Activated effector memory CD4-positive, alpha-beta T cell treated with Interleukin-2 at 50 U/mL for 16 hours (primary cell): ENCODE data around the gene GP5.

ENCODE experiments used
- DNase-seq: peaks from one replicate; pipeline ENCODE4 v3.0.0-alpha.2; 2020

GP5 gene, protein sequence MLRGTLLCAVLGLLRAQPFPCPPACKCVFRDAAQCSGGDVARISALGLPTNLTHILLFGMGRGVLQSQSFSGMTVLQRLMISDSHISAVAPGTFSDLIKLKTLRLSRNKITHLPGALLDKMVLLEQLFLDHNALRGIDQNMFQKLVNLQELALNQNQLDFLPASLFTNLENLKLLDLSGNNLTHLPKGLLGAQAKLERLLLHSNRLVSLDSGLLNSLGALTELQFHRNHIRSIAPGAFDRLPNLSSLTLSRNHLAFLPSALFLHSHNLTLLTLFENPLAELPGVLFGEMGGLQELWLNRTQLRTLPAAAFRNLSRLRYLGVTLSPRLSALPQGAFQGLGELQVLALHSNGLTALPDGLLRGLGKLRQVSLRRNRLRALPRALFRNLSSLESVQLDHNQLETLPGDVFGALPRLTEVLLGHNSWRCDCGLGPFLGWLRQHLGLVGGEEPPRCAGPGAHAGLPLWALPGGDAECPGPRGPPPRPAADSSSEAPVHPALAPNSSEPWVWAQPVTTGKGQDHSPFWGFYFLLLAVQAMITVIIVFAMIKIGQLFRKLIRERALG

GRCh38 chr3:194399166-194399565 is at the start of gene GP5:
TSS of gene GP5 (minus strand) at chr3:194399266. CDS start at chr3:194398282, 984 bp downstream.
- DNase-seq, result no peak

DNA sequence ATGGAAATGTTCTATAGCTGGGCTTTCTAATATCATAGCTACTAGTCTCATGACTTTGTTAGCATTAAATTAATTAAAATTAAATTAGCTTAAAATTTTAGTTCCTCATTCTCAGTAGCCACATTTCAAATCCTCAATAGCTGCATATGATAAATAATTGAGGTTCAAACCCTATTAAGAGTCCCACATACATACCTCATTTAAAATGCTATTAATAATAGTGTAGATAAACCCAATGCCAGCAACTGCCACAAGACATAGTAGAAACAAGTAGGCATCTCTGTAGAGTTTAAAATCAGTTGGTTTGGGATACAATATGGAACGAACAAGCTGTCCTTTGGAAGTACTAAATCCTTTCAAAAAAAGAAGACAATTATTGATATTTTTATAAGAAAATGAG is 48.6 kb upstream of the GP5 start:
- no peak for DNase-seq

DNA sequence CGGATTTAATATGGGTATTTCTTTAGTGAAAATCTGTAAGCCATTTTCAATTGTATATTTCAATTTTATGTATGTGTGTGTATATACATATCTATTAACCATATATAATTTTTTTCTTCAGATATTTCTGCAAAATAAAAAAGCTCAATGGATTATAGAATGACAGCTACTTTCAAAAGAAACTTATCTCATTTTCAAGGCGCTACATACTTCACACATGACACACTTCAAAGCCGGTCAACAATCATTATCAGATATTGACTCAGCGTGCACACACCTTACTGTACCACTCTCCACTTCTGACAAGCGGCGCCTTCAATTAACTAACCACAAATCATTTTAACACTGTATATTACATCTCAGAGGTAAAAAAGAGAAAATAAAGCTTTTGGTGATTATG is 48.1 kb upstream of the GP5 start:
- DNase-seq, result no peak

DNA sequence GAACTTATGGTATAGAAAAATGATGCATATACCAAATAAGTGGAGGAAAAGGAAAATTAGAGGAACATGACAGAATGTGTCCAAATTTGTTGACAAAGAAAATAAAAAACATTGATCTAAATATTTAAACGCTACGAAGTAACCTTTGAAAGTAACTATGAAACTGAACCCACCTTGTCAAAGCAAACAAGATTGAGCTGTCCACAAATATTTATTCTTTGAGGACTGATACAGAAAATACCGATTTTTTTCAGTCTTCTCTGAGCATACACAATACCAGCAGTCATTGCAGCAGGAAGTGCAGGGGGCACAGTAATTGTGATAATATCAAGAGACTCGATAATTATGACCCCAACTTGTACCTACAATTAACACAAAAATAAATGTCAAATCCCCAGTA is 47.7 kb upstream of the GP5 start:
- no peak for DNase-seq

DNA sequence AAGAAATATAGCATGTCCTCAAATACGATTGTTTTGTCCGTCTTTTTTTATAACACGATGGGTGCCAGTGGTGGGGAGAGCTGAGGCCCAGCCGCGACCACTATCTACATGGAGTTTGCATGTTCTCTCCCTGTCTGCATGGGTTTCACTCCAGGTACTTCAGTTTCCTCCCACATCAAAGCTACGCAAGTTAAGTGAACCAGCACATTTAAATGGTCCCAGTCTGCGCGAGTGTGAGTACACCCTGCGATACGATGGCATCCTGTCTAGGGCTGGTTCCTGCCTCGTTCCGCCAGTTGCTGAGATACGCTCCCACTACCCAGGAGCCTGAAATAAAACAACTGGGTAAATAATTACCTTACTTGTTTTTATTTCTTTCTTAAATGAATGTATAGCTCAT is 47.1 kb upstream of the GP5 start:
- DNase-seq, result no peak

DNA sequence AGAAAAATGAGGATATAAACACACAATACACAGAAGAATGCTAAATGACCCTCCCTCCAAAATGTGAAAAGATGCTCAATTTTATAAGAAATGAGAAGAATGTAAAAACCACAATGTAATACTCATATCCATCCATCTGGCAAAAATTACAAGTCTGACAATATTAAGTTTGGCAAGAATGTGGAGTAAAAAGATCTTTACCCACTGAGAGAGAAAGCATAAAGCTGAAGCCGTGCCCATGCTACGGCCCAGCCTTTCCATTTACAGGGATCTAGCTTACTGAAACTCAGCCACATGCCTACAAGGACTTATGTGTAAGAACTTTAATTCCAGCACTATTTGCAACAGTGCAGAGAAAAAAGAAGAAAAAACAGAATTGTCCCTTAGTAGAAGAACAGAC is 44.8 kb upstream of the GP5 start:
- DNase-seq, result no peak

DNA sequence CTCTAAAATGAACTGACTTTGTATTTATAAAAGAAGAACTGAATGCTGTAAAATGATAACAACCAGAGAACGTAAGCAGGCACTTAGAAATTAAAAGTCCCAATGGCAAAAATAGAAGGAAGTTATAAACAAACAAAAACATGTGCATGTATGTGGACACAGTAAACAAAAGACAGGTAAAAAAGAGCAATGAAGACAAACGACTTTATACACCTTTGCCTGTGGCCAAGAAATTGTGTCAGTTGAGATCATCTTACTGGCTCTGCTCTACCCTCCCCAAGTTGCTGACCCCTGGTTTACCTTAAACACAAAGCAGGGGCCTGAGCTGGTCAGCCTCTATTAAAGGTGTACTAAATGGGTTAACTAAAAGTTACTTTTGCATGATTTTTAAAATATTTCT is 41.7 kb upstream of the GP5 start:
- no peak for DNase-seq

DNA sequence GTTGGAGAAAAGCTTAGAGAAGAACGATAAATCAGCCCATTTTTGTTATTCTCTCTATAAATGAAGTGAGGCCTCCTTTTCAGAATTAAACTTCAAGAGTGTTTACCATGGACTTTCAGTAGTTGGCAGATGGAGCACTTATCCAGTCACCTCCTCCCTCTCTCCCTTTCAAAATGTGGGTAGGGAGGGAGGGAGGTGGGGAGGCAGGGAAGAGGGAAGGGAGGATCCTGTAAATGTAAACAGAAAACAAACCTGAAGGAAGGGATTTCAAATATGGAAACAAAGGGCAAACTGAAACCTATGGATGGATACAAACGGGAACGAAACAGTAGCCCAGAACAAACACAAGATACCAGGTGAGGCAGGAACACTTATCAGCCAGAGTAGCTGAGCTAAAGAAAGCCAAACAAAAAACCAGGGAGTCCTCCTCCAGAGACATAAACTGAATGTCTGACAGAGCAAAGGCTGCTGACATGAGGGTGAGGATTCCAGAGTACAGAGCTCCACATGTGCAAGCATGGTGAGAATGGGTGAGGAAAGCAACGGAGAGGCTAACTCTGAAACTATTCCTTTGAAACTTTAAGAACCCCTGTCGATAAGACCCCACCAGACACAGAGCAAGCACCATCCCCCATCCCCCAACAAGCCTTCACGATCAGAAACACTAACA is 41.0 kb upstream of the GP5 start:
- DNase-seq, result no peak

- no peak for DNase-seq
Observed at GRCh38 chr3:194434503-194434902, 35.4 kb upstream of the GP5 start.

DNA sequence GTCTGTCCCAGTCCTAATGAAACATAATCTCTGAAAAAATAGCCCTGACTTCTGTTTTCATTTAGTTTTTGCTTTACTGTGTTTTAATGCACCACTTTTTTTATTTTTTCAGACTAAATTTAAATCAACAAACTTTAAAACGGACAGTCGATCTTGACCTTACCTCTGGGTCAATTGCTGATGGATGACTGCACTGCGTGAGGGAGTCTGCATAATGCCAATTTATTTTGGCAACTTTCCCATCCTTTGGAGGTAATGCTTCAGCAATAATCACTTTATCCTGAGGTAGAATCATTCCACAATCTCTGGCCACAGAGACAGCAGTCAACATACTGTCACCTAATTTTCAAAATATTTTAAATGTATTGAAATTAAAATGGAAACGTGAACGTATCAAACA is 32.5 kb upstream of the GP5 start:
- no peak for DNase-seq

GRCh38 chr3:194425399-194425798 is 26.3 kb upstream of the GP5 start:
- no peak for DNase-seq

GRCh38 chr3:194424953-194425352 is 25.9 kb upstream of the GP5 start:
- no peak for DNase-seq

GRCh38 chr3:194424373-194424772 is 25.3 kb upstream of the GP5 start:
- no peak for DNase-seq

DNA sequence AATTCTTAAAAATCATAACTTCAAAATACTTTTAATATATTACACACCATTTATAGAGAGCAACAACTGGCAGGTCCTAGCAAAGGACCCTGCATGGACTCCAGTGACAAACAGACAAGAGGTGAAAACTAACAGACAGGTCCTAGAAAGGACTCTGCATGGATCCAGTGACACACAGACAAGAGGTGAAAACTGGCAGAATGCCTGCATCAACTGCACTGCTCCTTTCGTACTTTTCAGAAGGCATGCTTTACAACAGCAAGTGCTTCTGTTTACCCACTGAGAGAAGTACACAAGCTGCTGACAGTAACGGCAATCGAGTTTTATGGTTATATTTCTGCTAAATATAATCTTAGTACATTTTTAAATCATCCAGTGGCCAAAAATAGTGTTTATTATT is 24.3 kb upstream of the GP5 start:
- DNase-seq, result no peak

DNA sequence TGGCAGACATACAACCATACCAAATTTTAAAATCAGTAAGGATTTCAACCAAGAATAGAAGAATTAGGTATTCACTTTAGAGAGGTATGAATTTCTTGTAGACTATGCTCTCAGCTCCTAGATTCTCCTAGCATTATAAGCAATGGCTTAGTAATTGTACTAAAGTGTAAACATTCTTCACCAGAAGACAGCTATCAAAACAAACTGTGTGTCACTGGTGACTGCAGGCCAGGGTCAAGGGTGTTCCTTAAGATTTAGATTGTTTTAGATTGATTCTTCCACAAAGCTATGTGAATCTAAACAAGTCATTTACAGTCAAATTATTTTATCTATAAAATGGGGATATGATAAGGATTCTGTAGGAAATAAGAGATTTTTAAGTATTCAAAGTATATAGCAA is 23.1 kb upstream of the GP5 start:
- DNase-seq, result no peak

DNA sequence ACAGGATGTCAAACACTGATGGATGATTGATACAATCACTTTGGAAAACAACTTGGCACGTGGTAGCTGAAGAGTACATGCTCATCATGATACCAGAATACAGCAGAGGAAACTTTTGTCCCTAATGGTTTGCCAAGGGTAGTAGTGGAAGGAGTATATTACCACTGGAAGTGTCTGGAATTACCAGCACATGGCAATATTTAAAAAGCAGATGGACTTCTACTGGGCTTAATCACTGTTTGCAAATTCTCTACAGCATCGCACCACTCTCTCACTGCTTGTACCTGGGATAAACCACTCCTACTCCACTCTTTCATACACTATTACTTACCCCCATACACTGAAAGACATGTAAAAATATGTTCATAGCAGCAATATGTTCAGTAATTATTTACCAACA is 19.6 kb upstream of the GP5 start:
- DNase-seq, result no peak

DNA sequence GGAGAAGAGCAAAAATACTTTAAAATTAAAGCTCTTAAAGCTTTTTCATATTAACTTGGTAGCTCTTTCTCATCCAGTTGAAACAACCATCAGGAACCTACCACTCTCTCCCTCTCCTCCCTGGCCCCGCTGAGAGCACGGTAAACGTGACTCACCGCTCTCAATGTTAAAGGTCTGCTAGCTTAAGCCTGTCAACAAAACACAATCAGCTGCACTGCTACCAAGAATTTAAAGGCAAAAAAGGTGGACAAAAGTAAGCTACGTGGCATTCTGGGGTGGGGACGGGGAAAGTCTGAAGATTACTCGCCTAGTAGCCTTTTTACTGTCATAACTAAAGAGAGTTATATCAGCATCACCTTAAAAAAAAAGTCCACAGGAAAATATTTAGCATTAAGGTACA is 8.4 kb upstream of the GP5 start:
- no peak for DNase-seq

DNA sequence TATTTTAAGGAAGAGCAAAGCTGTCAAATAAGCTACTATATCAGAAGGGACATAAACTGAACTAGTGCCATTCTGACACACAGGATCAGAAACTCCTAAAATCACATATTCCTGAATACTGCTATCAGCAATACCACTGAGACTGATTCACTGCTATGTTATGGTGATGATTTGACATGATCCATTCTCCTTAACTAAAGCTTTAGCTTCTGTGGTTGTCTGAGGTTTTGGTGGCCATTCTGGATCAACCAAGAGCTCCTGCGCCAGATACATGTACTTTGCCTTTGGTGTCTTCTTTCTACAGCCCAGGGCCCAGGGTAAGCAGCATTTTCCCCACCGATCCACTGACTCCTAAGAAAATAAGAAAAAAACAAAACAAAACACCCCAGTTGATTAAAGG is 6.7 kb upstream of the GP5 start:
- DNase-seq, result no peak

DNA sequence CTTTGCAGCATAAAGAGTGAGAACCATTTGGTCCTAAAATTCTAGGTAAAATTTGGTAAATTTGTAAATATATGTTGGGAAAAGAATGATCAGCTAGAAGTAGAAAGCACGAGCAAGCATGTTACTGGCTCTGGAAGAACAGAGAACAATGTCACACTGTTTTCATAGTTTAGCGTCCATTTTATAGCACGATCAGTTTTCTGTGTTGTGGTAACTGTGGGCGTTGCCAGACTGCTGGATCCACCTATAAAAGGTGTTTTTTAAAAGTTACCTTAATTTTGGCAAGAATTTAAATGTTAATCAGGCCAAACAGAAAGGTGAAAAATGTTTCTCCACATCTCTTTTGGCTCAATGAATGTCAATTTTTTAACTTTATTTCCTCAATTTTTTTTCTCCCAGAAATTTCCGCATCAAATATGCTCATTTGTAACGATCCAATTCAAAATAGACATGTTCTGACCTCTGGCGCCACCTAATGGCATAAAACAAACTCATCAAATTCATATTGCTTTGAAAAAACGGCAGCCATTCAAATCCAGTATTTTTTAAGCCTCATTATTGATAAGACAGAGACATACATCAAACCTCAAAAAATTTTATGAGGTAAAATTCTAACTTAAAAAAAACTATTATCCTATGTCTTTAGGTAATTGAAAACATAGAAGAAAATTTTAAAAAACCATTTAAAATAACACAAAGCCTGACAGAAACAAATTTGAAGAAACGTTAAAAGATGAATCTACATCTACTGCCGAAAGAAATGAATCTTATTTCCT is 5.5 kb upstream of the GP5 start:
- DNase-seq, result no peak

- DNase-seq, result no peak
Observed at GRCh38 chr3:194401868-194402329, 2.8 kb upstream of the GP5 start.

GRCh38 chr3:194401346-194401745 is 2.3 kb upstream of the GP5 start:
- no peak for DNase-seq

- DNase-seq, result no peak
Observed at GRCh38 chr3:194399874-194400411, 877 bp upstream of the GP5 start.

DNA sequence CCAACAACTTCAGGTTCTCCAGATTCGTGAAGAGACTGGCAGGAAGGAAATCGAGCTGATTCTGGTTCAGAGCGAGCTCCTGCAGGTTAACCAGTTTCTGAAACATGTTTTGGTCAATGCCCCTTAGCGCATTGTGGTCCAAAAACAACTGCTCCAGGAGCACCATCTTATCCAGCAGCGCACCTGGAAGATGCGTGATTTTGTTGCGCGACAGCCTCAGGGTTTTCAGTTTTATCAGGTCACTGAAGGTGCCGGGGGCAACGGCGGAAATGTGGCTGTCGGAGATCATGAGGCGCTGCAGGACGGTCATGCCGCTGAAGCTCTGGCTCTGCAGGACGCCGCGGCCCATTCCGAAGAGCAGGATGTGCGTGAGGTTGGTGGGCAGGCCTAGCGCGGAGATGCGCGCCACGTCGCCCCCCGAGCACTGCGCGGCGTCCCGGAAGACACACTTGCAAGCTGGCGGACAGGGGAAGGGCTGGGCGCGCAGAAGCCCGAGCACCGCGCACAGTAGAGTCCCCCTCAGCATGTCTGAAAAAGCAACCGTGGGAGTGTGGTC is 1.2 kb downstream of the GP5 start:
- peak; percentile 23 for DNase-seq
